Neural cell (in vitro differentiated cells): ENCODE results near the gene DNAJC27. TPM values are rescaled to one million over a fixed set of nuclear protein-coding genes. Genes with fewer than 3 reads are reported as not detected.

ENCODE experiments used
- H2AFZ ChIP-seq: fragments of 200-600, 300-800 bp; sonication (generic), shearing (Covaris generic); 2 replicates; pipeline ENCODE4 v1.6.0; 2014; ENCODE audit warnings: low read depth, mild to moderate bottlenecking, antibody characterized with exemption, low read length, moderate library complexity
- H3F3A ChIP-seq: fragments of 200-600 bp; shearing (Covaris generic); 2 replicates; pipeline ENCODE4 v1.6.1; 2016; ENCODE audit warnings: mild to moderate bottlenecking, moderate library complexity, mixed read lengths, antibody characterized with exemption, low read length; ENCODE audit not compliant: insufficient read depth, poor library complexity, severe bottlenecking
- H3K27ac ChIP-seq: fragments of 200-600, 300-800 bp; sonication (generic), shearing (Covaris generic); 2 replicates; pipeline ENCODE4 v1.5.1; 2014; ENCODE audit warnings: mild to moderate bottlenecking, low read length, moderate library complexity
- H3K27me3 ChIP-seq: fragments of 300-800, 200-600 bp; sonication (generic), shearing (Covaris generic); 2 replicates; pipeline ENCODE4 v1.6.0; 2014; ENCODE audit warnings: mild to moderate bottlenecking, low read depth, low read length, moderate library complexity; ENCODE audit not compliant: insufficient read depth
- H3K36me3 ChIP-seq: fragments of 300-800, 200-600 bp; sonication (generic), shearing (Covaris generic); 2 replicates; pipeline ENCODE4 v1.5.1; 2014; ENCODE audit warnings: mild to moderate bottlenecking, antibody characterized with exemption, low read length, moderate library complexity; ENCODE audit not compliant: insufficient read depth
- H3K4me2 ChIP-seq: fragments of 300-800, 200-600 bp; sonication (generic), shearing (Covaris generic); 2 replicates; pipeline ENCODE4 v1.6.0; 2014; ENCODE audit warnings: mild to moderate bottlenecking, low read length
- H3K4me3 ChIP-seq: fragments of 300-800, 200-600 bp; sonication (generic), shearing (Covaris generic); 2 replicates; pipeline ENCODE4 v1.5.1; 2014; ENCODE audit warnings: mild to moderate bottlenecking, low read length, moderate library complexity
- H3K79me2 ChIP-seq: fragments of 200-600 bp; shearing (Covaris generic); replicated peaks from 2 replicates; pipeline ENCODE4 v1.6.0; 2014; ENCODE audit warnings: mild to moderate bottlenecking, low read length, moderate library complexity; ENCODE audit not compliant: insufficient read depth
- H3K9ac ChIP-seq: fragments of 300-800, 200-600 bp; sonication (generic), shearing (Covaris generic); 2 replicates; pipeline ENCODE4 v1.6.1; 2016; ENCODE audit warnings: mild to moderate bottlenecking, low read length, mixed read lengths
- H3K9me2 ChIP-seq: fragments of 200-600 bp; shearing (Covaris generic); 2 replicates; pipeline ENCODE4 v1.6.1; 2016; ENCODE audit warnings: mild to moderate bottlenecking, low read length, mixed read lengths; ENCODE audit not compliant: insufficient read depth
- H3K9me3 ChIP-seq: fragments of 200-600, 300-800 bp; sonication (generic), shearing (Covaris generic); 2 replicates; pipeline ENCODE4 v1.6.1; 2016; ENCODE audit warnings: mild to moderate bottlenecking, mixed run types, low read length, moderate library complexity, mixed read lengths
- H4K20me1 ChIP-seq: fragments of 200-600 bp; shearing (Covaris generic); 2 replicates; pipeline ENCODE4 v1.6.1; 2016; ENCODE audit warnings: mild to moderate bottlenecking, mixed run types; ENCODE audit not compliant: insufficient read depth
- EP300 ChIP-seq: fragments of 450-650 bp; conservative IDR thresholded peaks from 2 replicates; pipeline ENCODE4 v1.6.1; 2014; ENCODE audit warnings: antibody characterized with exemption, mild to moderate bottlenecking, moderate library complexity; ENCODE audit not compliant: poor library complexity, severe bottlenecking
- EZH2 ChIP-seq: fragments of 200-600, 300-800 bp; shearing (Covaris generic), sonication (generic); IDR thresholded peaks from 2 replicates; pipeline ENCODE4 v1.6.1; 2014; ENCODE audit warnings: antibody characterized with exemption, low read length, borderline replicate concordance, mild to moderate bottlenecking; ENCODE audit not compliant: insufficient read depth, poor library complexity, severe bottlenecking
- MXI1 ChIP-seq: fragments of 450-650 bp; conservative IDR thresholded peaks from 2 replicates; pipeline ENCODE4 v1.6.1; 2014; ENCODE audit warnings: antibody characterized with exemption, mild to moderate bottlenecking; ENCODE audit not compliant: poor library complexity, severe bottlenecking
- POLR2AphosphoS5 ChIP-seq: IDR thresholded peaks from 2 replicates; pipeline ENCODE4 v1.6.1; 2012
- RAD21 ChIP-seq: fragments of 450-650 bp; conservative IDR thresholded peaks from 2 replicates; pipeline ENCODE4 v1.6.1; 2014; ENCODE audit warnings: antibody characterized with exemption, mild to moderate bottlenecking, moderate library complexity
- SMC3 ChIP-seq: fragments of 450-650 bp; conservative IDR thresholded peaks from 2 replicates; pipeline ENCODE4 v1.6.1; 2014; ENCODE audit warnings: antibody characterized with exemption, mild to moderate bottlenecking, moderate library complexity; ENCODE audit not compliant: poor library complexity
- TAF1 ChIP-seq: IDR thresholded peaks from 2 replicates; pipeline ENCODE4 v1.6.1; 2012; ENCODE audit warnings: low read depth
- polyA plus RNA-seq: library from polyadenylated mRNA; depleted of rRNA; stranded (reverse); fragments of >200 nt; gene quantifications from 2 replicates; pipeline ENCODE4 v1.2.3, GENCODE V29; 2014
- TF ChIP-seq, protein P1 (sequence below): IDR thresholded peaks from 2 replicates; pipeline ENCODE4 v1.6.1; 2012; ENCODE audit warnings: borderline replicate concordance
- TF ChIP-seq, protein P2 (sequence below): fragments of 450-650 bp; IDR thresholded peaks from 2 replicates; pipeline ENCODE4 v1.5.1; 2014; ENCODE audit warnings: antibody characterized with exemption, mild to moderate bottlenecking, moderate library complexity; ENCODE audit not compliant: poor library complexity, severe bottlenecking

DNAJC27 gene
- polyA plus RNA-seq, 1 donor from 2014 or later = 22.4 TPM

DNA sequence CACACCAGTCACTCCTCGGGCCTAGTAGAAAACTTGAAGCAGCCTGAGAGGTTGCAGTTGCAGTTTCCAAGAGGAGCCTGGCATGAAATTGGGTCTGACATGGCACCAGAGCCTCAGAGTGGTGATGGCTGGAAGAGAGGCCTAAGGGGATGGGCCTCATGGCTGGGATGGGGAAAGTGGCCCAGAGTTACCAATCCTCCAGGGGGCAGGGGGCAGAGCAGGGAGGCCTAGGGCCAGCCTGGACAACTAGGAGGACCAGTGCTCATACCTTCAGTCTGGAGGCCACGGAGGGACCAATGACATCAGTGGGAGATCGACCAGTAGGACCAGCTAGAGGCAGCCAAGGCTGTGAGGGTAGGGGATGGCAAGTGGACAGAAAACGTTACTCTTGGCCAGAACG lies 36.6 kb downstream of the DNAJC27 start:
- no peaks in the 10 kb centered on the region for H3K36me3 ChIP-seq
- no peak overlapping the region for H2AFZ ChIP-seq
- no peaks in the 10 kb centered on the region for H3K9me2 ChIP-seq

DNA sequence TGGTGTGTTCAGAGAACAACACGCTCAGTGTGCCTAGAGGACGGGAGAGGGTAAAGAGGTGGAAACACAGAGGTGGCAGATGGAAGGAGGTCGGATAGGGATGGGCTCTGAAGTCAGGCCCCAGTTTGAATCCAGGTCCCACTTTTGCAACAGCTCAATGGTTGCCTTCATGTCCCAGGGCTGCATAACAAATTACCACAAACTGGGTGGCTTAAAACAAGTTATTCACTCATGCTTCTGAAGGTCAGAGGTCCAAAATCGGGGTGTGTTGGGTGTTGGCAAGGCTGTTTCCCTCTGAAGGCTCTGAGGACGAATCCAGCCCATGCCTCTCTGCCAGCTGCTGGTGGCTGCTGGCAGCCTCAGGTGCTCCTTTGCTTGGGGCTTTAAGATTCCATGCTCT lies 39.0 kb downstream of the DNAJC27 start:
- H2AFZ ChIP-seq = no peak overlapping the region
- H3F3A ChIP-seq = no peaks in the 10 kb centered on the region
- no peak overlapping the region for H3K27ac ChIP-seq
- no peaks in the 10 kb centered on the region for H3K79me2 ChIP-seq
- no peak for TF ChIP-seq TAF1
- no peak for TF ChIP-seq SMC3
- TF ChIP-seq, protein P1, sequence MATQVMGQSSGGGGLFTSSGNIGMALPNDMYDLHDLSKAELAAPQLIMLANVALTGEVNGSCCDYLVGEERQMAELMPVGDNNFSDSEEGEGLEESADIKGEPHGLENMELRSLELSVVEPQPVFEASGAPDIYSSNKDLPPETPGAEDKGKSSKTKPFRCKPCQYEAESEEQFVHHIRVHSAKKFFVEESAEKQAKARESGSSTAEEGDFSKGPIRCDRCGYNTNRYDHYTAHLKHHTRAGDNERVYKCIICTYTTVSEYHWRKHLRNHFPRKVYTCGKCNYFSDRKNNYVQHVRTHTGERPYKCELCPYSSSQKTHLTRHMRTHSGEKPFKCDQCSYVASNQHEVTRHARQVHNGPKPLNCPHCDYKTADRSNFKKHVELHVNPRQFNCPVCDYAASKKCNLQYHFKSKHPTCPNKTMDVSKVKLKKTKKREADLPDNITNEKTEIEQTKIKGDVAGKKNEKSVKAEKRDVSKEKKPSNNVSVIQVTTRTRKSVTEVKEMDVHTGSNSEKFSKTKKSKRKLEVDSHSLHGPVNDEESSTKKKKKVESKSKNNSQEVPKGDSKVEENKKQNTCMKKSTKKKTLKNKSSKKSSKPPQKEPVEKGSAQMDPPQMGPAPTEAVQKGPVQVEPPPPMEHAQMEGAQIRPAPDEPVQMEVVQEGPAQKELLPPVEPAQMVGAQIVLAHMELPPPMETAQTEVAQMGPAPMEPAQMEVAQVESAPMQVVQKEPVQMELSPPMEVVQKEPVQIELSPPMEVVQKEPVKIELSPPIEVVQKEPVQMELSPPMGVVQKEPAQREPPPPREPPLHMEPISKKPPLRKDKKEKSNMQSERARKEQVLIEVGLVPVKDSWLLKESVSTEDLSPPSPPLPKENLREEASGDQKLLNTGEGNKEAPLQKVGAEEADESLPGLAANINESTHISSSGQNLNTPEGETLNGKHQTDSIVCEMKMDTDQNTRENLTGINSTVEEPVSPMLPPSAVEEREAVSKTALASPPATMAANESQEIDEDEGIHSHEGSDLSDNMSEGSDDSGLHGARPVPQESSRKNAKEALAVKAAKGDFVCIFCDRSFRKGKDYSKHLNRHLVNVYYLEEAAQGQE = no peak
- TF ChIP-seq POLR2AphosphoS5 = no peak
- no peak for TF ChIP-seq RAD21
- TF ChIP-seq EP300 = no peak
- TF ChIP-seq EZH2 = no peak
- TF ChIP-seq, protein P2, sequence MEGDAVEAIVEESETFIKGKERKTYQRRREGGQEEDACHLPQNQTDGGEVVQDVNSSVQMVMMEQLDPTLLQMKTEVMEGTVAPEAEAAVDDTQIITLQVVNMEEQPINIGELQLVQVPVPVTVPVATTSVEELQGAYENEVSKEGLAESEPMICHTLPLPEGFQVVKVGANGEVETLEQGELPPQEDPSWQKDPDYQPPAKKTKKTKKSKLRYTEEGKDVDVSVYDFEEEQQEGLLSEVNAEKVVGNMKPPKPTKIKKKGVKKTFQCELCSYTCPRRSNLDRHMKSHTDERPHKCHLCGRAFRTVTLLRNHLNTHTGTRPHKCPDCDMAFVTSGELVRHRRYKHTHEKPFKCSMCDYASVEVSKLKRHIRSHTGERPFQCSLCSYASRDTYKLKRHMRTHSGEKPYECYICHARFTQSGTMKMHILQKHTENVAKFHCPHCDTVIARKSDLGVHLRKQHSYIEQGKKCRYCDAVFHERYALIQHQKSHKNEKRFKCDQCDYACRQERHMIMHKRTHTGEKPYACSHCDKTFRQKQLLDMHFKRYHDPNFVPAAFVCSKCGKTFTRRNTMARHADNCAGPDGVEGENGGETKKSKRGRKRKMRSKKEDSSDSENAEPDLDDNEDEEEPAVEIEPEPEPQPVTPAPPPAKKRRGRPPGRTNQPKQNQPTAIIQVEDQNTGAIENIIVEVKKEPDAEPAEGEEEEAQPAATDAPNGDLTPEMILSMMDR = no peak
- no peak for TF ChIP-seq MXI1
- no peaks in the 10 kb centered on the region for H4K20me1 ChIP-seq
- H3K9me2 ChIP-seq = no peaks in the 10 kb centered on the region
- H3K27me3 ChIP-seq = no peaks in the 10 kb centered on the region
- H3K4me3 ChIP-seq = no peak overlapping the region
- H3K9me3 ChIP-seq = no peaks in the 10 kb centered on the region
- no peak overlapping the region for H3K4me2 ChIP-seq
- H3K9ac ChIP-seq = no peak overlapping the region
- no peaks in the 10 kb centered on the region for H3K36me3 ChIP-seq

More for the DNA sequence above, 36.6 kb downstream of the DNAJC27 start:
- no peaks in the 10 kb centered on the region for H4K20me1 ChIP-seq
- no peaks in the 10 kb centered on the region for H3K27me3 ChIP-seq
- H3K79me2 ChIP-seq = no peaks in the 10 kb centered on the region
- no peaks in the 10 kb centered on the region for H3K9me3 ChIP-seq
- no peak overlapping the region for H3K9ac ChIP-seq
- TF ChIP-seq, protein P1 = no peak
- TF ChIP-seq SMC3 (no peak), EZH2 (no peak), POLR2AphosphoS5 (no peak), TAF1 (no peak), MXI1 (no peak), RAD21 (no peak), EP300 (no peak)
- TF ChIP-seq, protein P2 = no peak
- H3K4me3 ChIP-seq = no peak overlapping the region
- no peaks in the 10 kb centered on the region for H3F3A ChIP-seq
- no peak overlapping the region for H3K4me2 ChIP-seq
- no peak overlapping the region for H3K27ac ChIP-seq
